Activated CD4-positive, alpha-beta T cell treated with anti-CD3 and anti-CD28 coated beads for 1 hour (primary cell): ENCODE results near the gene RNF141.

Experiments
- DNase-seq: peaks from one replicate; pipeline ENCODE4 v3.0.0-alpha.2; 2020

Gene RNF141

DNA sequence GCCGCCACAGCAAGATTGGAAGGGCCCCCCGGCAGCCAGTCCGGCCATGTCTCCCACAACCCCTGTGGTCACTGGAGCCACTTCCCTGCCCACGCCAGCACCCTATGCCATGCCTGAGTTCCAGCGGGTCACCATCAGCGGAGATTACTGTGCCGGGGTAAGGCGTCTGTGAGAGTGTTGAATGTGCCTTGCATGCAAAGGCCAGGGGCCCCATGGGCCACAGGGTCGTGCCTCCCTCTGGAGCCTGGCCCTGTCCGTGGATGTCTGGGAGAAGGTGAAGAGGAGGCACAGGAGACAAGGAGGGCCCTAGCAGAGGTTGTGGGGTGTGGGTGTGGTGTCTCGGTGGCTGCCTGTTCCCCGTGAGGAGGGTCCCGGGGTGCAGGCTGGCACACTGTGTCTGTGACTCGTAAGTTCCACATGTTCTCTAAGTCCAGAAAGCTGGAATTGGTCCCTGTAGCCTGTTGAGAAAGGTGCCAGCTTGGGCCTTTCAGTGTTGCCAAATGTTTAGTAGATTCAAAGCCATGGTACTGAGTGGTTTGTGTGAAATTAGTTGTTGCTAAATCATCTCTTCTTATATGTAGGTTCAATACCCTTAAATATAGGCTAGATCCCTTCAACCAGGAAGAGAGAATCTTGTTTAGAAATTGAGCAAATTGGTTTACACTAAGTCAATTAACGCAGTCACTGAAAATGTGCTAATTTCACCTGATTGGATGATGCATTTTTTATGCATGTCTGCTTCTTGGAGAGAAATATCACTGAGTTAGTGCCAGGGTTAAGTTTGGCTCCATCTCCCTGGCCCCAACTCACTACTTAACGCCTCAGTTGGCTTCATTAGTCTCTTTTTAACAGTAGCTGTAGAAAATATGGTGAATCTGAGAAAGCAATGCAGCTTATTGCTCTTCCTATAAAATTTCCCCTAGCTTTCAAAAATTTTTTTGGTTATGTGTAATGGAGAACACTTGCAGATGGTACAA is 62.1 kb downstream of the RNF141 start:
- no peak for DNase-seq

DNA sequence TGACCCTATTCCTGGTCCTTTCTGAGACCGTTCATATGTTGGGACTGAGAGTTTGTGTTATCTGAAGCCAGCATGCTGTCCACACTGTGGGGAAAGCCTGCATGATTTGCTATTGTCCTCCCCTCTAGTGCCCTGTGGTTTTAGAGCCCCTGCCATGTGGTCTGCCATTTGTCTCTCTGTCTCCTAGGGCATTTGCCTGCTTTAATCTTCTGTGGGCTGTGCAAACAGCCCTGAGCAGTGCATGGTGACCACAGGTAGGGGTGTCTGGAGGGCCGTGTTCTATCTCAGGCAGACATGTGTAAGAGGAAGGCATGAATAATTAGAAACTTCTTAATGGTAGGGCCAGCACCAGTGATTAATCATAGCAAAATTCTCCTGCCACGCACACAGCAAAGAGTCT is 62.9 kb downstream of the RNF141 start:
- DNase-seq, result no peak

DNA sequence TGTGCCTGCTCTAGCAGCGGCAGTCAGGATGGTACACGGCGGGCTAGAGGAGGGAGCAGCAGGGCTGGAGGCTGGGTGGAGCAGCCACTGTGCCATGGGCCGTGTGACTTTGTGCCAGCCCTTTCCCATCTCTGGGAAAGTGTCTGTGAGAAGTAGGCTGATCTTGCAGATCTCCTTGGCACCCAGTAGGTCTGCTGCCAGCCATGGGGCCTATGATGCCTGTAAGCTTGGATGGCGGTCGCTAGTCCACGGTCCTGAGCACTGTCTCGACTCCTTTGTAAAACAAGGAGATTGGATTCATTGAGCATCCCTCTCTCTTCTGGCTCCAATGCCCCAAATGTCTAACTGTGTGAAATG is 63.3 kb downstream of the RNF141 start:
- DNase-seq, result no peak

DNA sequence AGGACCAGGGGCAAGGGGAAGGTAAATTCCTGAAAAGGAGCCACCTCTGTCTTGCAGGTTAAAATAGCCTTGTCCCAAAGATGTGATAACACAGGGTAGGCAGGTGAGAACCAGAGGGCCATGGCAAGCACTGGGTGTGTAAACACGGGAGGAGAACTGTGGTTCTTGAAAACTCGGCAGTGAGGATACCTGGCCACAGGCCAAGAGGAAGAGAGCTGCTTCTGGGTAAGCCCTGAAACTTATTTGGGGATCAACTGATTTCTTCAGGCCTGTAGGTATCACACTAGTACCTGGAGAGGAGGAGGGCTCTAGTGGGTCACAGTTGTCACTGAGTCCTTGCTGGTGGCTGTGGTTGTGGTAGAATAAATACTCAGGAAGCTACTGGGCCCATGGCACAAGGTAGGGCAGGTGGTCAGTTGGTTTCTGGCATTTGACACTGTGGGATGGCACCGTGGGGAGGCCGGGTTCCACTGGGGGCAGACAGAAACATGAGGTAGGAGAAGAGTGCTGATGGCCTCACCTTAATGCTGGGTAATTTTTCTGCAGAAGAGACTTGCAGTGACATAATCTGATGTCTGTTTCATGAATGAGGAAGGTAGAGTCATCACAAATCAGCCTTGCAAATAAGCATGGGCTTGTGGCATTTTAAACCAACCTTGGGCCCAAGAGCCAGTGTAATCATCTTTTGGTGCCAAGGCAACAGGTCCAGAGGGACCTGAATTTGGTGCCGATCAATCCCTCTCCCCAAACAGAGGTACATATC is 63.9 kb downstream of the RNF141 start:
- no peak for DNase-seq

DNA sequence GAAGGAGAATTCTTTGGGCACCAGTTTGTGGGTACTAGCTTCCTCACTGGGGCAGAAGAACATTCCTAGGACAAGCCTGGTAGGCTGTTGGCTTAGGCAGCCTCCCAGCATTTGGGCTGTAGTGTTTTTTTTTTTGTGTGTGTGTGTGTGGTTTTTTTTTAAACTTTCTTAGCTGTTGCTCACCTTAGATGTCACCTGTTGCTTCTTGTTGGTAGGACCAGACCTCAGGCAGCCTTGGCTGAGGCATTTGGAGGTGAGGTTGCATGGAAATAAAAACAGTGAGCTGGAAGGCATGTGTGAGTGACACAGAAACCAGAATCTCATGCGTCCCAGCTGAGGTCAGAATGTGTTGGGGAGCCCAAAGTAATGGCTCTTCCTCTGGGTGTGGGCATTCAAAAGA is 64.6 kb downstream of the RNF141 start:
- no peak for DNase-seq

DNA sequence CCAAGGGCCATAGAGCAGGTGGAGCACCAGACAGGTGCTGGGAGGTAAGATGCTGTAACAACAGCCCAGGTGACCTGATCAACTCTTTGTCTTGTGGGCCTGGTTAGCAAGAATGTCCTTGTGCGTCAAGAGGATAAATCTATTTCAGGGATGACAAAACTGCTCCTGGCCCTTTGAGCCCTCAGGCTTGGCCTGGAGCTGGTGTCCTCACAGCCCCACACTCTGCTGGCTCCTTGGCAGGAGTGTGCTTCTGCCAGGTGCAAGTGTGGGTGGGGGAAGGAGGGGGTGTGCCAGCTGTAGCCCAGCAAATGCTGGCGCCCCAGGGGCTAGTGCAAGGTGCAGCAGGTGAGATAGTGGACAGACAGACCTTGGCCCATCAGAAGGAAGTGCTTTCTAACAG is 66.4 kb downstream of the RNF141 start:
- no peak for DNase-seq

DNA sequence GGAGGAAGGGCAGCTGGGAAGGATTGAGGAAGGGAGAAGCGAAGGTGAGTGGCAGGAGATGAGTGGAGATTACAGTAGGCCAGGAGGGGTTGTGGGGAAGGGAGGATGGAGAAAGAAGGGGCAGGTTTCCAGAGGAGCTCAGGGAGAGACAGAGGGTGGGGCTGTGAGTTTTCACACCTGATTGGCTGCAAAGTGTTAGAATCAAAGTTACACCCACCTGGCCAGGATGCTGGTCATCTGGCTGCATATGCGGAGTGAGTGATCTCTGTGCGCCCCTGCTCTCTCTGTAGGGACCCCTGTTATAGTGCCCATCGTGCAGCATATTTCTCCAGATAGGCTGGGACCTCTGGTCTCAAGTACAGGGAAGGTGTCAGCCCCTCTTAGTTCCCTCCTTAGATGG is 67.6 kb downstream of the RNF141 start:
- no peak for DNase-seq

DNA sequence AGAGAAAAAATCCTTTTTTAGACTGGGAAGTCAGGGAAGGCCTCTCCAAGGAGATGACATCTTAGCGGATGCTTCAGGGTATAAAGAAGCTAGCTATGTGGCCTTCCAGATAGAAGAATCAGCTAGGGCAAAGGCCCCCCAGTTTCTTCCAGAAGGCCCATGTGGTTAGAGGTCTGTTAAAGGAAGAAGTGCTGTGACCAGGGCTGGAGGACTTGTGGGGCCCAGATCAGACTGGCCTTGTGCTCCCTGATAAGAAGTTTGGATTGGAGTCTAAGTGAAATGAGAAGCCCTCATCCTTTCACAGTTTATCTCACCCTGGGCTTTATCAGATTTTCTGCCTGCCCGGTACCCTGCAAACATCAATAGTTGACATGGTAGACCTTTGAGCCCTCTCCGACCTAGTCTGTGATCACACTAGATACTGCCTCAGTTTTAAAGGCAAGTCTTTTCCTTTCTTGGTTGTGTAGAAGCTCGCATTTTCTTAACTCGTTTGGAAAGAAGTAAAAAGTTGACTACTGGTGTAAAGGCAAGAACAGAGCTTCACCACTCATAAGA is 78.2 kb downstream of the RNF141 start:
- DNase-seq, result no peak
